Astrocyte of the cerebellum (primary cell): ENCODE results near the gene YPEL2.

Source experiments
- DNase-seq: peaks from one replicate; pipeline ENCODE4 v3.0.0-alpha.2; 2011; ENCODE audit warnings: low read depth
- H3K4me3 ChIP-seq: 2 replicates; pipeline ENCODE4 v1.5.1; 2011; ENCODE audit warnings: mild to moderate bottlenecking, low read depth, low read length, moderate library complexity
- in situ Hi-C: cut with HindIII; loops from 2 replicates; pipeline ENCODE4 v1.10.0; 2017; ENCODE audit warnings: low sequenced_read_pairs
- TF ChIP-seq, protein P1 (sequence below): IDR thresholded peaks from 2 replicates; pipeline ENCODE4 v1.5.1; 2012; ENCODE audit warnings: low read length, low read depth, moderate library complexity, mild to moderate bottlenecking; ENCODE audit errors: missing control alignments

The YPEL2 gene

GRCh38 chr17:59373882-59374495 is 42.5 kb downstream of the YPEL2 start:
- TF ChIP-seq, protein P1, sequence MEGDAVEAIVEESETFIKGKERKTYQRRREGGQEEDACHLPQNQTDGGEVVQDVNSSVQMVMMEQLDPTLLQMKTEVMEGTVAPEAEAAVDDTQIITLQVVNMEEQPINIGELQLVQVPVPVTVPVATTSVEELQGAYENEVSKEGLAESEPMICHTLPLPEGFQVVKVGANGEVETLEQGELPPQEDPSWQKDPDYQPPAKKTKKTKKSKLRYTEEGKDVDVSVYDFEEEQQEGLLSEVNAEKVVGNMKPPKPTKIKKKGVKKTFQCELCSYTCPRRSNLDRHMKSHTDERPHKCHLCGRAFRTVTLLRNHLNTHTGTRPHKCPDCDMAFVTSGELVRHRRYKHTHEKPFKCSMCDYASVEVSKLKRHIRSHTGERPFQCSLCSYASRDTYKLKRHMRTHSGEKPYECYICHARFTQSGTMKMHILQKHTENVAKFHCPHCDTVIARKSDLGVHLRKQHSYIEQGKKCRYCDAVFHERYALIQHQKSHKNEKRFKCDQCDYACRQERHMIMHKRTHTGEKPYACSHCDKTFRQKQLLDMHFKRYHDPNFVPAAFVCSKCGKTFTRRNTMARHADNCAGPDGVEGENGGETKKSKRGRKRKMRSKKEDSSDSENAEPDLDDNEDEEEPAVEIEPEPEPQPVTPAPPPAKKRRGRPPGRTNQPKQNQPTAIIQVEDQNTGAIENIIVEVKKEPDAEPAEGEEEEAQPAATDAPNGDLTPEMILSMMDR, result no peak
- H3K4me3 ChIP-seq, result no peak overlapping the region
- DNase-seq, result no peak
- in situ Hi-C loops, result no loop called here

DNA sequence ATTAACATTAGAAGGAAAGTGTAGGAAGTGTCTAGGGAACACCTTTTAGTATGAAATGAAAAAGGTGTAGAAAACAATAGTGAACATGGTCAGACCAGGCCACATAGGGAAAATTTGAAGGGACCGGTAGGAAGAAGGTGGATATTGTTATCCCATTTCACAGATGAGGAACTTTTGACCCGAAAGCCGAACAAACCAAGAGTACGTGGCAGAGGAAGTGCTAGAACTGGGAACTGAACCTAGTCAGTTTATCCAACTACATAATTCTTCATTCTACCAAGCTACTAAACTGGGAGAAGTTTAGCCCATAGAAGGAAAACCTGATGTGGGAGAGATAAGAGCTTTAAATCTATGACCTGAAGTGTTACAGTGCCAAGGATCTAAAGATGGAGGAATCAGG is 43.2 kb downstream of the YPEL2 start:
- in situ Hi-C loops, result no loop called here
- TF ChIP-seq, protein P1, result no peak
- no peak for DNase-seq
- H3K4me3 ChIP-seq, result no peak overlapping the region

GRCh38 chr17:59375857-59376256 is 44.4 kb downstream of the YPEL2 start:
- in situ Hi-C loops, result no loop called here
- TF ChIP-seq, protein P1, result no peak
- H3K4me3 ChIP-seq, result no peak overlapping the region
- DNase-seq, result no peak

GRCh38 chr17:59376506-59376905 is 45.1 kb downstream of the YPEL2 start:
- TF ChIP-seq, protein P1, result no peak
- in situ Hi-C loops, result no loop called here
- no peak for DNase-seq
- no peak overlapping the region for H3K4me3 ChIP-seq

DNA sequence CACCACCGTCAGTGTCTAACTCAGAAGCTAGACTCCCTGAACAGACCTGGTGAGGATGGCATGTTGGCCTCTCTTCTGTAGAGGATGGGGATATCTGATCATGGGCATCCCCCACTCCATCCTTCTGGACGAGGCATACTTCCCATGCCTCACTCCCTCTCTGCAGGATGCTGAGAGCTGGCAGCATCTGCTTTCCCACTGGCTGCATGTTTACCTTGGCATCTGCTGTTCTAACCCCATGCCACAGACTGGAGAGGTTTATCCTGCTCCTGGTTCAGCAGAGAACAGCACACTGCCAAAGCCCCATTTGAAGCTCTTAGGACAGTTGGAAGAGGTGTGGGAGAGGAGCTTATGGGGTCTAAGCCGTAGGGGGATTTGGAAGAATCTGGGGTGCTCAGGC is 46.0 kb downstream of the YPEL2 start:
- no peak for DNase-seq
- TF ChIP-seq, protein P1, result no peak
- H3K4me3 ChIP-seq, result no peak overlapping the region
- in situ Hi-C loops, result no loop called here

GRCh38 chr17:59378675-59379074 is 47.2 kb downstream of the YPEL2 start:
- TF ChIP-seq, protein P1, result no peak
- no peak overlapping the region for H3K4me3 ChIP-seq
- DNase-seq, result no peak
- in situ Hi-C loops, result no loop called here
